Ovary (tissue), 9 donors: ENCODE measurements around the gene SPIN2B. TPM values are rescaled to one million over a fixed set of nuclear protein-coding genes. Genes with fewer than 3 reads are reported as not detected.

ENCODE experiments used
- DNase-seq, 5 donors: peaks; one replicate each; pipeline ENCODE4 v3.0.0-alpha.2; 2019 to 2020
- H3K27ac ChIP-seq, 2 donors: fragments of 200-600 bp; one replicate each; pipeline versions ENCODE4 v1.5.1 to v1.8.0; 2019 to 2022
- H3K27me3 ChIP-seq: fragments of 200-600 bp; one replicate; pipeline ENCODE4 v1.8.0; 2022
- H3K36me3 ChIP-seq: fragments of 200-600 bp; sonication (generic); one replicate; pipeline ENCODE4 v1.5.1; 2019
- H3K4me1 ChIP-seq: one replicate; pipeline ENCODE4 v1.8.1; 2013; ENCODE audit warnings: mild to moderate bottlenecking, moderate library complexity; ENCODE audit not compliant: insufficient read depth
- H3K4me3 ChIP-seq: fragments of 200-600 bp; sonication (generic); one replicate; pipeline ENCODE4 v1.5.1; 2017
- H3K9me3 ChIP-seq, 2 donors: fragments of 200-600 bp in 1 of 2; sonication (generic) in 1 of 2; one replicate each; pipeline versions ENCODE4 v1.5.1 to v1.8.1; 2013 to 2019; ENCODE audit warnings: mild to moderate bottlenecking in 1 of 2, moderate library complexity in 1 of 2
- CTCF ChIP-seq, 3 donors: fragments of 450-650 bp in 2 of 3; fragments of 200-600 bp in 1 of 3; IDR thresholded peaks; one replicate each; pipeline versions ENCODE4 v1.5.1 to v1.8.0; 2016 to 2022; ENCODE audit warnings: antibody characterized with exemption in 3 of 3, mild to moderate bottlenecking in 1 of 3
- EP300 ChIP-seq: sonication (generic); formaldehyde crosslinking; IDR thresholded peaks from one replicate; pipeline ENCODE4 v1.6.1; 2017; ENCODE audit warnings: antibody characterized with exemption
- POLR2A ChIP-seq: fragments of 450-650 bp; IDR thresholded peaks from one replicate; pipeline ENCODE4 v1.6.1; 2017; ENCODE audit warnings: antibody characterized with exemption, mild to moderate bottlenecking, moderate library complexity
- WGBS, 3 donors: extraction: QIAGEN DNeasy Blood & Tissue Kit in 1 of 3; methylation state at CpG; one replicate each; pipeline versions ENCODE4 v1.1.5 to v1.1.7; 2013 to 2017; 5-methylcytosine and 5-hydroxymethylcytosine counted together
- intact Hi-C, 4 donors: fragments of 100-400 bp; cut with DNase I; formaldehyde crosslinking; loops; one replicate each; pipeline versions ENCODE4 v1.11.0 to v1.15.1; 2022 to 2023
- polyA plus RNA-seq, 2 donors: library from polyadenylated mRNA; stranded (reverse); fragments of 200-250 nt in 1 of 2; fragments of 350-450 nt in 1 of 2; fragmentation: Illumina TruSeq in 1 of 2; extraction: RNeasy Lipid Tissue Mini Kit (QIAGEN cat#74804) in 1 of 2; gene quantifications; one replicate each; pipeline ENCODE4 v1.2.3, GENCODE V29; 2013 to 2014
- total RNA-seq, 7 donors: library from RNA; depleted of rRNA in 2 of 7; stranded (reverse); fragments of >200 nt in 2 of 7; fragmentation: NEBNext Ultra II Directional in 3 of 7; extraction: Animal tissue kit (Norgen Biotek cat#: 25700) in 3 of 7; gene quantifications; one replicate each; pipeline versions ENCODE4 v1.1.0 to v1.2.4, GENCODE V29; 2016 to 2023
- donor health status: DM: no; HTN: no; CAD: no; lungs with moderate emphysema.
- donor health status: DM: no; HTN: no; CAD: no.
- donor health status: Bipolar disorder and iron deficiency.
- donor health status: DM: yes; HTN: yes; CAD: no.
- donor health status: DM: no; HTN: no; CAD: no.
- donor health status: DM: yes; HTN: yes; CAD: no.

SPIN2B gene
- total and polyA plus RNA-seq, 9 donors: 3.3 to 13.5 (median 8.5) TPM

DNA sequence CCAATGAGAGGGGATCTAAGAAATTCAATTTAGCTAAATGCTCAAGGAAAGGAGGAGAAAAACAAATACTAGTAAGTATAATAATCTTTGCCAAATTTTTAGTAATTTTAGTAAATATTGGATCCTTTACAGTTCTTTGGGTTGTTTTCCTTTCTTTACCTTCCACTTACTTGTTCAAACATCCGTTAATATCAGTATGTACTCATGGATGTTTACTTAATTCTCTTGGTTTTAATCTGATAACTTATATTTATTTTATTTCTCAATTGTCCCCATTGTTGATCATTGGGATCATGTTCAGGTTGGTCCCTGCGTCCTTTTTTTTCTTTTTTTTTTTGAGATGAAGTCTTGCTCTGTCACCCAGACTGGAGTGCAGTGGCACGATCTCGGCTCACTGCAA is 46.9 kb downstream of the SPIN2B start:
- no peaks in the 10 kb centered on the region for H3K27me3 ChIP-seq
- H3K9me3 ChIP-seq: no peaks in the 10 kb centered on the region
- DNase-seq: no peak
- no peak overlapping the region for H3K27ac ChIP-seq
- WGBS, 3 donors: 69 to 78% (median 76%) methylated on average over 4 of the region's 4 CpGs
- no peaks in the 10 kb centered on the region for H3K36me3 ChIP-seq
- intact Hi-C loops: no loop called here
- H3K4me1 ChIP-seq: no peaks in the 10 kb centered on the region
- no peak overlapping the region for H3K4me3 ChIP-seq
- no peak for TF ChIP-seq EP300
- TF ChIP-seq POLR2A: no peak
- TF ChIP-seq CTCF (IDR thresholded peaks at IDR 0.05): no peak

GRCh38 chrX:57070185-57070984 is 51.0 kb downstream of the SPIN2B start:
- TF ChIP-seq EP300: no peak
- no peak for TF ChIP-seq CTCF (IDR thresholded peaks at IDR 0.05)
- no peak for TF ChIP-seq POLR2A
- Histone ChIP-seq H3K4me3 (no peak overlapping the region), H3K9me3 (no peaks in the 10 kb centered on the region), H3K4me1 (no peaks in the 10 kb centered on the region), H3K27ac (no peak overlapping the region), H3K27me3 (no peaks in the 10 kb centered on the region), H3K36me3 (no peaks in the 10 kb centered on the region)
- intact Hi-C loops: no loop called here
- no peak for DNase-seq
- WGBS, 3 donors: 67 to 78% (median 71%) methylated on average over 32 of the region's 32 CpGs

Other genes with a start within 250 kb of the SPIN2B start
- gene SPIN3, start 126.0 kb downstream of the SPIN2B start, total RNA-seq: 10 to 100 TPM in 5 of 7 donors, 1 to 10 TPM in 2; 9.1 to 18.7 (median 14.9) TPM
- gene SPIN3, start 126.0 kb downstream of the SPIN2B start, polyA plus RNA-seq: 10 to 100 TPM in 1 of 2 donors, 1 to 10 TPM in 1; 8.4 to 11.9 TPM
- under 1 TPM; 0.23 to 0.72 (median 0.48) TPM for gene SPIN2A, start 15.8 kb upstream of the SPIN2B start, total RNA-seq
- under 1 TPM; 0.36 to 0.40 TPM for gene SPIN2A, start 15.8 kb upstream of the SPIN2B start, polyA plus RNA-seq
- 10 to 100 TPM in 1 of 7 donors, 1 to 10 TPM in 4, under 1 TPM in 2; 0.56 to 34.7 (median 1.2) TPM for gene FAAH2, start 165.2 kb upstream of the SPIN2B start, total RNA-seq
- gene FAAH2, start 165.2 kb upstream of the SPIN2B start, polyA plus RNA-seq: under 1 TPM; 0.29 to 0.50 TPM